NCI-H187 (cell line): ENCODE data around the gene ASB5.
"Not testable (repeated sequence)": the region's sequence is repeated elsewhere in the genome, so short reads cannot be mapped to it uniquely, and the experiment has no call there.

Experiments
- DNase-seq, 2 experiments: peaks; one replicate each; lab custom pipeline; 2025; lab: John Stamatoyannopoulos, UW

The ASB5 gene

GRCh38 chr4:176222149-176222548 lies 46.9 kb downstream of the ASB5 start:
- DNase-seq = no peak

DNA sequence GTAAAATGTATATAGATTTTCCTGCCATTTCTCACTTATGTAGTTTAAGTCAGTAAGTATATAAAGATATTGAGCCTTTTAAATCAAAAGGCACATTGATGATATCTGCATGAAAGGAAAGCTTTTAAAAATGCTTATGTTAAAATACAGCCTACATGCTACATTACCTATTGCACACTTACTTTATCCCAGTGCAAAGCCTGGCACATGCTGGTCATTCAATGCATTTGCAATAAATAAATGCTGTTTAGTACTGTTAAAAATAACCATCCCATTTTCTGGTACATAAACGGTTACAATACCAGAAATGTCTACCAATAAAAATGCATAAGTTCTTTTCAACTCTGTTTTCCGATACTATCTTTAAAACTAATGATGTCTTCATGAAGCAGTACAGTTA lies 51.5 kb downstream of the ASB5 start:
- DNase-seq = no peak

DNA sequence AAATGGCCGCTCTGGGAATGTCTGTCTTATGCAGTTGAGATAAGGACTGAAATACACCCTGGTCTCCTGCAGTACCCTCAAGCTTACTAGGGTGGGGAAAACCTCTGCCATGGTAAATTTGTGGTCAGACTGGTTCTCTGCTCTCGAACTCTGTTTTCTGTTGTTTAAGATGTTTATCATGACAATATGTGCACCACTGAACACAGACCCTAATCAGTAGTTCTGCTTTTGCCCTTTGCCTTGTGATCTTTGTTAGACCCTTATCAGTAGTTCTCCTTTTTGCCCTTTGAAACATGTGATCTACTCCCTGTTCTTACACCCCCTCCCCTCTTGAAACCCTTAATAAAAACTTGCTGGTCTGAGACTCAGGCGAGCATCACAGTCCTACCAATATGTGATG lies 56.7 kb downstream of the ASB5 start:
- DNase-seq = not testable (repeated sequence)

GRCh38 chr4:176210579-176211296 lies 58.3 kb downstream of the ASB5 start:
- DNase-seq = no peak

DNA sequence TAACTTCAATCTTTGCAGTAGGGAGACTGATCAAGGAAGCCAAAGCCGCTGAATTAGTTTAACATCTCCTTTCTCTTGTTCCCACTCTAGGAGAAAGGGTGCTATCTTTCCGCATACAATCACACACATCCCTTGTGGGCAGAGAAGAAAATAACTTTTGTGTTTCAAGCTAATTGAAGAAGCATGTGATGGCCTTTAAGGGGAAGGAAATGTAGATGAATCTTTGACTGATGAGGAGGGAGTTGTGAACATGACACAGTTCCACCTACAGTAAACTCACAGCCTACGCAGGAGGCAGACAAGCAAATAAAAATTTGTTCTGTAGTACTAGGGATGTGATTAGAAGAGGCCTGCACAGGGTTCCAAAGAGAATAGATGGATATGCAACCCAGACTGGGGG lies 58.9 kb downstream of the ASB5 start:
- no peak for DNase-seq

- no peak for DNase-seq
Measured at GRCh38 chr4:176209535-176209934, 59.5 kb downstream of the ASB5 start.

GRCh38 chr4:176207839-176208238 lies 61.2 kb downstream of the ASB5 start:
- no peak for DNase-seq

DNA sequence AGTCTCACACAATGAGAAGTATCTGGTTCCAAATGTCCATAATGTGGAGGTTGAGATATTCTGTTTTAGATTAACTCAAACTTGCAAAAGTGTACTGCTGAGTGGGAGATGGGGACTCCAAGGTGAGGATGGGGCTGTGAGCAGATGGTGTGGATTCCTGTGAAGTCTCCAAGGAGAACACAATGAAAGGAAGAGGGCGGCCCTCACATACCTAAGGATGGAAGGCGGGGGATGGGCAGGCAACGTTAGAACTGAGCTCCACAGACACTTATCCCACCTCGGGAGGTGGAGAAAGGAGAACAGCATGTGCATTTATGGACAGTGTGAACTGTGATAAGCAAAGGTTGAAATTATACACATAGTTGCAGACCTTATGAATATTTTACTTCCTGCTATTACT lies 63.7 kb downstream of the ASB5 start:
- no peak for DNase-seq

DNA sequence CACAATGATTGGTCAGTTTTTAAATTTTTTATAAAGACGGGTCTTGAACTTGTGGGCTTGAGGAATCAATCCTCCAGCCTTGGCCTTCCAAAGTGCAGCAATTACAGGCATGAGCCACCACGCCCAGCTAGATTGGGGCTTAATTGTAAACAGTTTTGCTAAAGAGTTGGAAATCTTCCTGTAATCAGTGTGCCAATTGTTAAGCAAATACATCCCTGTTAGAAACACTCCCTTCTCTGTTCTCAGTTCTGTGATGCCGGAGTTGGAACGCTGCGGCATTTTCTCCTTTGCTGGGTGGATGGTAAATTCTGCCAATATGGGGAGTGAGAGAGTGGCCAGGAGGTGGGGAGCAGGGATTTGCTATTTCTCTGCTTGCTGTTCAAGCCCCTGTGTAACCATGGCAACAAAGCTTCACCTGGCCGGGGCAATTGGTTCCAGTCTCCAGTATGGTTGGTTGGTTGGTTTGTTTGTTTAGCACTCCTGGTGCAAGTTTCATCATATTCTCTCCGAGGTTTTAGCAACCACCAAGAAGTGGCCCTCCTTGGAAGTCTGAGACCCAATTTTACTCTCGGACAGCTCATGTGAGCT lies 70.6 kb downstream of the ASB5 start:
- no peak for DNase-seq

GRCh38 chr4:176195184-176195978 lies 73.6 kb downstream of the ASB5 start, which contains the start of gene SPATA4:
Gene SPATA4 (minus strand): TSS chr4:176195585. CDS start chr4:176195562, 23 bp downstream.
- DNase-seq = peak; percentile 79 to 81

DNA sequence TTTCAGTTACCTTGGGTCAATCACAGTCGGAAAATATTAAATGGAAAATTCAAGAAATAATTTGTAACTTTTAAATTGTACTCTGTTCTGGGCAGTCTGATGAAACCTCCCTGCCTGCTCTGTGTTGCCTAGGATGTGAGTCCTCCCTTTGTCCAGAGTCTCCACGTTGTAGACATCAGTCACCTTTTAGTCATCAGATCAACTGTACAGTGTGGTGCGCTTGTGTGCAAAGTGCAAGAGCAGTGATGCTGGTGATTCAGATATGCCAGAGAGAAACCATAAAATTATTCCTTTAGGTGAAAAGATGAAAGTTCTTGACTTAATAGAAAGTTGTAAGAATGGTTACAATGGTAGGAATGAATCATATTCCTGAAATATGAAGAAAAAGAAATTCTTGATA lies 75.1 kb downstream of the ASB5 start:
- no peak for DNase-seq

GRCh38 chr4:176193126-176193525 lies 75.9 kb downstream of the ASB5 start:
- no peak for DNase-seq

DNA sequence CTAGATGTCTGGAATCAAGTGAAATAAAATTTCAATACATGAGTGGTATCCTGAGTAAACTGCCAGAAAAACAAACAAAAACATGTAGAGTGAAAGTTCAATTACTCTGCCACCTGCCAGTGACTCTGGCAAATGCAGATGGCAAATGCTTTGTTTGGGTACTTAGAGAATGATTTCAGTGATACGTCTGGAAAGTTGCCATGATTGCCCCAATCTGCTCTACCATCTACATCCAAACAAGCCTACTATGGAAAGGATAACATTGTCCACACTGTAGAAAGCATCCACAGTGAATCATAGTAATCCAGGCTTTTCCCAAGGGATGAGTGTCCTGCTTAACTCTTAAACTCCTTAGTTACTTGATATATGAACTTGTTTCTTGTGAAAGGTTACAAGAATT lies 77.0 kb downstream of the ASB5 start:
- DNase-seq = no peak

GRCh38 chr4:176189891-176190795 lies 78.9 kb downstream of the ASB5 start:
- no peak for DNase-seq

DNA sequence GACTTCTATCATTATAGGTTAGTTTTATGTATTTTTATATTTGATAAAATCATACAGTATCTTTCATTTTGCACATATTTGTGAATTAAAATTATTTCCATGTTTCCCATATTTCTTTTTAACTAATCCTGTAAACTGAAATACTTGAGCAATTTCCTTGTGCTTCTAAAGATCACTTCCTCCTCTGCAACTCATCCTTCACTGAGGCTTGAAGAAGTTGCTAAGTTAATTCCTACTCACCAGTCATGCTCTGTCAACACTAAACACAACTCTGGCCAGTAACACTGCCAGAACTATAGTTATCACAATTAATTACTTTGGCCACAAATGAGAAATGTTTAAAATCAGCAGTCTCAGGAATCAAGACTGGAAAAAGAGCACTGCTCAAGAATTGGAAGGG lies 80.4 kb downstream of the ASB5 start:
- no peak for DNase-seq

DNA sequence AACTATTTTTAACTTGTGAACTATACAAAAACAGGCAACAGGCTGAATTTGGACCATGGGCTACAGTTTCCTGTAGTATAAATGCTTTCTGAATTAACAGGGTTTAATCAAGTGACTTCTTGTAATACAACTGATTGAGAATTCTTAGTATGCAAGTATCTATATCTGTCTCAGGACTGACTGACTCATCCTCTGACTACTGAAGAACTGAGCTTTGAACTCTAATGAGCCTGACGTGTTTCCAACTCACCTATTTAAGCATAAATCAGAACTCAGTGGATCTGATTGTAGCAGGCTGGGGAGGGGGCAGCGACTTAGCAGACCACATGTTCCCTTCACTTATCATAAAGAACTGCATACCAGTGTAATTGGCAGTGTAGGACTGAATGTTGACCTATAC lies 81.4 kb downstream of the ASB5 start:
- DNase-seq = no peak

GRCh38 chr4:176186671-176187395 lies 82.2 kb downstream of the ASB5 start:
- DNase-seq = no peak

- no peak for DNase-seq
Measured at GRCh38 chr4:176186067-176186466, 83.0 kb downstream of the ASB5 start.

DNA sequence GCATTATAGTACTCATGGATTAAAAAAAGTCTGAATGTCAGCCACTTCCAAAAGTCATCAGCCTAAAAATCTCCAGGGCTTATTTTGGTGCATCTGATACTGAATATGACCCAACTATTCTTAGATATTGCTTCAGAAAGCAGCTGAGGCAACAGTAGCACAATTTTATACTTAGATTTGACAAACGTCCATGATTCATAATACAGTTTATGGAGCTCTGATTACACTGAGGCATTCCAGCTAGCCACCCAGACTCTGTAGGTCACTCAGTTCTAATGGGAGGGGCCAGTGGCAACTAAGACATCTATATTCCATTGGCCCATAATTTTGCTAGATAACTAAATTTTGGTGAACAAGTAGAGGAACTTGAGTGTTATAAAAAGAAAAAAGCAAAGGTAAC lies 84.0 kb downstream of the ASB5 start:
- DNase-seq = no peak
